GM19452 (cell line): ENCODE data around the gene NUP210L.
"Not testable (repeated sequence)": the region's sequence is repeated elsewhere in the genome, so short reads cannot be mapped to it uniquely, and the experiment has no call there.

ENCODE experiments used
- ATAC-seq: cut with Tn5 transposase; IDR thresholded peaks from one replicate; pipeline ENCODE4 v1.9.1; 2021; ENCODE audit not compliant: unreplicated experiment

NUP210L gene

DNA sequence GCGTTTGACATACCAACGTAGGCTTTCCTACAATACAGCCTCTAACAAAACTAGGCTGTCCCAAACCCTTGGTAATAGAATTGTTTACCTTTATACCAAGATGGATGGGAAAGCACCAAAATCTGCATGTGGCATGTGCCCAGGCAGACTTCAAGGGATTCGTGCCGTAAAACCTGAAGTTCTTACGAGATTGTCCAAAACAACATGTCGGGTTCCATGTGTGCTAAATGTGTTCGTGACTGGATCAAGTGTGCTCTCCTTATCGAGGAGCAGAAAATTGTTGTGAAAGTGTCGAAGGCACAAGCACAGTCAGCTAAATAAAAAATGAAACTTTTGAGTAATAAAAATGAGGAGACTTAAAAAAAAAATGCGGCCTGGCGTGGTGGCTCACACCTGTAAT lies 159.2 kb downstream of the NUP210L start:
- no peak for ATAC-seq

DNA sequence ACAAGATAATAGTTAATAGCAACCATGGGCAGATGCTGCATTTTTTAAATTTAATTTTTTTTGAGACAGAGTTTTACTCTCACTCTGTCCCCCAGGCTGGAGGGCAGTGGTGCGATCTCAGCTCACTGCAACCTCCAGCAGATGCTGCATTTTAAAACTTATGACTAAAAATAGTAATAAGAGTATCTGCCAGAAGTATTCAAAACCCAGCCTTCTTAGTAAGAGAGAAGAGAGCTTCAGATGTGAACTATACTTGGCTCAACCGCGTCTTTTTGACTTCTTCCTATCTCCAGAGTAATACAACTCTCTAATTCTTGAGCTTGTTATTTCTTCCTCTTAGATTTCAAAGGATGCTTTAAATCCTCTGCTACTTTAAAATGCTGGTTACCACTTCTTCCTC lies 159.7 kb downstream of the NUP210L start:
- no peak for ATAC-seq

DNA sequence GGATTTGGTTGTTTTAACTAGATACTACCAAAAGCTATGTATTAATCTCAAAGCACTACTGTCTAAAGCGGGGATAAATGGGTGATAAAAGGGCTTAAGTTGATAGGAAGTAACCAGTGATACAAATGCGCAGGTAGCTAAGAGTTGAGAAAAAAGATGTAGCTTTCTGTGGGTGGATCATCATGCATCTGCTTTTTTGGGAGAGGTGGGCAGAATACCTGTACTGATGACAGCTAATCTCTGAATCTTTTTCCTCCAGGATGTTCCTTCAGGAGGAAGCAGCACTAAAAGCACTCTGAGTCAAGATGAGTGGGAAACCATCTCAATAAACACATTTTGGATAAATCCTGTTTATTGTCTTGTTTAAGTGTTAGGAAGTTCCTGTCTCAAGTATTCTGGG lies 163.1 kb downstream of the NUP210L start:
- ATAC-seq, result no peak

DNA sequence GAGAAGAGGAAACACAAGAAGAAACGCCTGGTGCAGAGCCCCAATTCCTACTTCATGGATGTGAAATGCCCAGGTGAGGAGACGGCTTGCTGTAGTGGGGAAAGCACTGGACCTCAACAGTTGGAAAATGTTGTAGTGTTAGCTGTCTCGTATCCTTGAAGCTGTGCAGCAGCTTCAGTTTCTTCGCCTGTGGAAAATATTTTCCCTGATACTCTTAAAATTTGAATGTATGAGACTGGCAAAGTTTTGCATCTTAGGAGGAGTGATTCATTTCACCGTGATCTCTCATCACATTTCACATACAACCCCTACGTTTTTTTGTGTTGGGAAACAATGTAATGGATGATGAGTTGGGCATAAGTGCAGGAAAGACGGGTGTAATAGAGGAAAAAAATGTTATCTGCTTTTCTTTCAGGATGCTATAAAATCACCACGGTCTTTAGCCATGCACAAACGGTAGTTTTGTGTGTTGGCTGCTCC lies 163.7 kb downstream of the NUP210L start:
- ATAC-seq, result no peak

DNA sequence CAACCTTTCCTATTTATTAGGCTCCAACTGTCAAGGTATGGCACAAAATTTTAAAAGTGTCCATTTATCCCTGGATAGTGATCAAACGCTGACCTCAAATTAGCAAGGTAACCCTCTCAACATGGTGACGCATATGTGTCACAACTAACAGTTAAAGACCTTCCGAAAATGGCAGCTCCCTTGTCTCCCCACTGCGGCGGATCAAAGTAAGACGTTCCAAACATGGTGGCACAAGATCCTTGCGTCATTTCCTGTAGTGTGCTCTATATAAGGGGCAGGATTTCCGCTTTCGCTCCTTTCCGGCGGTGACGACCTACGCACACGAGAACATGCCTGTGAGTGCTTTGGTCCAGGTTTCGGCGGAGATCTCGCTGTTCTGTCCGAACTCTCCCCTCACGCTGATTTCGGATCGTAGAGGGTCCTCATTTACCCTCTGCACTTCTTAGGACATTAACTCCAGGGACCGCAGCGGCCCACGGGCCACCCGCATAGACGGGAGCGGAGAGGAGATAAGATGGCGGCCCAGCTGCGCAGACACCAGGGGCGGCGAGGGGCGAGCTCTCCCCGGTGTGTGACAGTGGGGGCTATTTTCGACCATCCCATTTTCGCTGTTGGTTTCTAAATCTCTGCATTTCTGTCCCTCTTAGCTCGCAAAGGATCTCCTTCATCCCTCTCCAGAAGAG lies 164.3 kb downstream of the NUP210L start, which contains the start of gene RPS27:
TSS of gene RPS27 (plus strand) at position 295 of the 683 bp plus-strand sequence. CDS start at position 330, 35 bp downstream.
- peak; percentile 60 for ATAC-seq

DNA sequence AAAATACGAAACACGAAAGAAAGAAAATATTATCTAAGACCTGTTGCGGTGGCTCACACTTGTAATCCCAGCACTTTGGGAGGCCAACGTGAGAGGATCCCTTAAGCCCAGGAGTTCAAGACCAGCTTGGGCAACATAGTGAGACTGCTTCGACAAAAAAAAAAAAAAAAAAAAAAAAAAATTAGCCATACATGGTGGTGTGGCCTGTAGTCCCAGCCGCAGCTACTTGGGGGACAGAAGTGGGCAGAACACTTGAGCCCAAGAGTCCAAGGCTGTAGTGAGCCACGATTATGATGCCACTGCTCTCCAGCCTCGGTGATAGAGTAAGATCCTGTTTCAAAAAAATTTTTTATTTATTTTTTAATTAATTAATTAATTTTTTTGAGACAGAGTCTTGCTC lies 167.3 kb downstream of the NUP210L start:
- no peak for ATAC-seq

DNA sequence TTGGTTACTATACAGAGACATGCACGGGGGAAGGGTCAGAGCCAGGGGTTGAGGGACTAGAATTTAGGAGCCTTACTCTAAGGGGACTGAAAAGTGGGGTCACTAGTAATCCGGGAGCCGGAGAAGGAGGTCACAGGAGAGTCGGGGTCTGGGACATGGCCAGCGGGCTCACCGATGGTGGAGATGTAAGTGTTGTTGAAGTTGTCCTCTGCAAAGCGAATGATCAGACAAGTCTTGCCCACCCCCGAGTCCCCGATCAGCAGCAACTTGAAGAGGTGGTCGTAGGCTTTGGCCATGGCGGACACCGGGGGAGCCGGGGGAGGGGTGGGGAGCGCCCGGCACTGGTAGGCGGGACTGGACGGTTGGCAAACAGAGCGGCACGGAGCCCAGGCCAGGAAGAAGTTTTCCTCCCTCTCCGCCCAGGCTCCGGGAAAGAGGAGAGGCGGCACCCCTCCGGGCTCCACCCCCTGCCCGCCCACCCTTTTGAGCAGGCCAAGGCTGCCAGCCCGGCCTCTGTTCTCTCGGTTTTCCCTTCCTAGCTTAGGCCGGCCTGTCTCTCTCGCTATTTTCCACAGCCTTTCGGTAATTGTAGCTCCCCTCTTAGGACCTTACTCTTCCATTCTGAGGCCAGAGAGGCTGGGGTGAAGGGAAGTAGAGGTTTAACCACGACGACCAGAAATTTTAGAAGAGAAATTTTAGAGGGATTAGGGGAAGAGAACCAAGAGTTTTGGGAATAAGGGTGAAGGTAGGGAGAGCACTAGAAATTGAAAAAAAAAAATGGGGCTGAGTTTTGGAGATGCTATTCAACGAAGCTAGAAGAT lies 168.7 kb downstream of the NUP210L start, which contains the start of gene RAB13:
TSS of gene RAB13 (minus strand) at position 399 of the 821 bp plus-strand sequence. CDS start at position 296, 103 bp downstream.
- no peak for ATAC-seq

DNA sequence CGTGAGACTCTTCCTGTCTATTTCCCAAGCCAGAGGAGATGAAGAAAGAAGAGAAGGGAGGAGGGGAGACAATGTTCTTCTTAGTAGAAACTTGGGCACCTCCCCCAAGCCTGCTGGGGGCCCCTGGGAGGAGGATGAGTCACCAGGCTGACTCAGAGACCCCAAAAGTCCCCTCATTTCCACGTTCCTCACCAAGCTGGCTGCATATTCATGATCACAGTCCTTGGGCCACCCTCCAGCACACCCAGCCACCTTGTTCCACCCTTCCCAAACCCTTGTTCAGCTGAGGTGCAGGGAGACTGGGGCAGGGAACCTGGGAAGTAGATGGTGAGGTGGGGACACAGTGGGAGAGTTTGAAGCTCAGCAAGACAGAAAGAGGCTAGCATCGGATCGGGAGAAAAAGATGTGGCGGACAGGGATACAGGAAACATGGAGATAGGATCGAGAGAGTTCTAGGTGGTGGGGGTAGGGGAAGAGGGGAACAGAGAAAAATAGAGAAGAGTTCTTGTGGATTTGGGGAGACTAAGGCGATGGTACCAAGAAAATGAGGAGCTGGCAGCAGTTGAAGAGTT lies 169.4 kb downstream of the NUP210L start:
- ATAC-seq, result no peak

DNA sequence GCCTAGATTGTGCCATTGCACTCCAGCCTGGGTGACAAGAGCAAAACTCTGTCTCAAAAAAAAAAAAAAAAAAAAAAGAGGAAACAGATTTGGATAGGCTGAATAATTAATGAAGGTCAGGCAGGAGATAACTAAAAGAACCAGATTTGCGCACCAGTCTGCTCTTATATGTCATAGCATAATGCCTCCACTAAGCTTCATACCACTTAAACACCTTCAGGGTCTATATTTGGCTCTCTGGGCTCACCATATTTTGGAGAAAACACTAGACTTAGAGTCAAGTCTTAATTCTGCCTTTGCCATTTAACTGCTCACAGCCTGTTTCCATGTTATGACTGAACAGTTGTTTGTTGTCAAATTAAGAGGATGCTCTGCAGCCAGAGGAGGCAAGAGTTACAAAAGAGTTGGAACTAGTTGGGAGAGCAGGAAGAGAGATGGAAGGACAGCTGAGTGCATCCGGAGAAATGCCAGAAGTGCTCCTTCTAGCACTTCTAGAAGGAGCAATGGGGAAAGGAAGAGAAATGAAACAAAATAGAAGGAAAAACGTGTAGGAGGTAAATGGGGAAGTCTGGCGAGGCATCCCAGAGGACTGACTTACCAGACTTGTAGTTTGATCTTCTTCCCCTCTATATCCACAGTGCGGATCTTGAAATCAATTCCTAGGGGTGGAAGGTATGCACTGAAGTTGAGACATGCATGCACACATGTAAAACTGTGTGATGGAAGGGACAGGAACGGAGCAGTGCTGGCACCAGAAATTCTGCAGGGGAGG lies 170.6 kb downstream of the NUP210L start:
- no peak for ATAC-seq

DNA sequence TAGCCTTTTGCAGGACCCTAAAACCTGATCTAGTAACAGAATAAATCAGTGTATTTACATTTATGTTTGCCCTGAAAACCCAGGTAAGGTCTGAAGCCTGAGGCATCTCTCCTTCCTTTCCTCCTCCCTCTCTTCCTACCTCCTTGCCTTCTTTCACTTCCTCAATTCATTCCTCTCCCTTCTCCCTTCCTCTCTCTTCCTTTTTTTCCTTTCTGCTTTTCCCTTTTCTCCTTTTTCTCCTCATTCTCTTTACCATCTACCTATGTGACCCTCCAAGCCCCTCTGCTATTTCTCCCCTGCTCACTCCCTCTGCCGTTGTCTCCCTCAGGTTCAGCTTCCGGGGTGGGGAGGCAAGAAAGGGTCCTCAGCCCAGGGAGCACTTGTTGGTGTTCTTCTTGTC lies 173.1 kb downstream of the NUP210L start:
- not testable (repeated sequence) for ATAC-seq

DNA sequence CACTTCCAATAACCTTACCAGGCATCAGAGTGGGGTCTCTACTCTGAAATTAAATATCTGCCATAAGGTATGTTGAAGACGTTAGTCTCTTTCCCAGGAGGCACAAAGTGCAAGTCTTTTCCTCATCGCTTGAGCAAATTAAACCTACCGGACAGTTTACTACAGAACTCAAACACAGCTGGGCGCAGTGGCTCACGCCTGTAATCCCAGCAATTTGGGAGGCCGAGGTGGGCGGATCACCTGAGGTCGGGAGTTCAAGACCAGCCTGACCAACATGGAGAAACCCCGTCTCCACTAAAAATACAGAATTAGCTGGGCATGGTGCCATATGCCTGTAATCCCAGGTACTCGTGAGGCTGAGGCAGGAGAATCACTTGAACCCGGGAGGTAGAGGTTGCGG lies 175.8 kb downstream of the NUP210L start:
- ATAC-seq, result not testable (repeated sequence)

DNA sequence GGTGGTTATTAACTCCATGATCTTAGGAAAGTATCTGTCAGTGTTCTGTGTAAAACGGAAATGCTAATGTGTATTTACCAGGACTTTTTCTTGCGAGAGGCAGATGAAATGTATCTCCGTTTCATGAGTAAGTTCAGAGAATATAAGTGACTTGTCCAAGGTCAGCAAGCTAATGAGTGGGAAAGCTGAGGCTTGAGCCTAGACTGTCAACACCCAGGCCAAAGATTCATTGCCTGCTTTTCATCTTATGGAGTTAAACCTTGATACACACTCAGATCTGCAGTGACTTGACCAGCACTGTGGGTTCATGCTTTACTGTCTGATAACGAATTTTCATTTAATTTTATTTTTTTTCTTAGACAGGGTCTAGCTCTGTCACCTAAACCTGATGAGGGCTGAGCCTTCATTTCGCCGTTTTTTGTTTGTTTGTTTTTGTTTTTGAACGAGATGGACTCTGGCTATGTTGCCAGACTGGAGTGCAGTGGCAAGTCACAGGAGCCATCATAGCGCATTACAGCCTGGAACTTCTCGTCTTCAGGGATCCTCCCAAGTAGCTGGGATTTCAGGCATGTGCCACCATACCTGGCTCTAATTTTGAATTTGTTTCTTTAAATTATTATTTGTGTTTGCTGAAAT lies 176.5 kb downstream of the NUP210L start:
- ATAC-seq, result no peak

DNA sequence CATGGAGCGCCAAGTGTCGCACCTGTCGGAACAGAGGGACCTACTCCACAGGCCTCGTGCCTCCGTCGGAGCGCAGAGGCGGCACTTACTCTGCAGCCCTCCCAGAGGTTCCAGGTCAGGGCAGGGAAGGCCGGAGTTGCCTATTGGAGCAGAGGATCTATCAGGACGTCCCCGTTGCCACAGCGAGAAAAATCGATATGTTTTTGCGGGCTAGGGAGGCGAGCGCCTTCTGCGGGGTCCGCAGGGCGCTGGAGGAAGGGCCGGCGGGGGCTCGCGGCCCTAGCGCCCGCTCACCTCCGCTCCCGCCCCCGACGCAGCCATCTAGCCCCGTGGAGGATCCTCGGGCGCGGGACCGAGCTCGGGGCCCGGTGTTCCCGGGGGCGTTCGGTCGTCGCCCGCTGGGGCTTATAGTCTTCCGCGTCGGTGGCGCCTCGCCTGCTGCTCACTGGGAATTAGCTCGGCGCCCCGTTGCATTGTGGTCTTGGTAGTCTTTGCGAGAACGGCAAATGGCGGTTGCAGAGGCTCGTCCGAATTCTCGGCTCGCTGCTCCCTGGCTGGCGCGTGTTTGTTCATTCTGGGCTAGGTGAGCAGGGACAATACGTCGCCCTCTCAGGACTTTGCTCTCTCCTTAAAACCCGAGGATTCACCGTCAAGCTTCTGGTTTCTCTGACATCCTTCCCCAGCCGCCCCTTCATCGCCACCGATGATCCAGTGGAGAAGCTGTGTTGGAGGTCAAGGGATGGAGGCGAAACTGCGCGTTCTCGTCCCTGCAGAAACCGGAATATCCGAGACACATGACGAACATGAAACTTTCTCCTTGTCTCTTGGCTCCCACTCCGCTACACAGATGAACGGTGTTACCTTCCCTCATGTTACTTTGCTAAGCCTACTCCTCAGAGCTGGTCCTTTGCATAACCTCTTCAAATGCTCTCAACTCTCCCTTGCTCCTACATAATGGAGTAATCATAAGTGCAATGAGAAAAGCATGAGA lies 177.3 kb downstream of the NUP210L start, which contains the start of gene JTB:
TSS of gene JTB (minus strand) at position 425 of the 991 bp plus-strand sequence. CDS start at position 3, 422 bp downstream.
- ATAC-seq, result peak; percentile 81

DNA sequence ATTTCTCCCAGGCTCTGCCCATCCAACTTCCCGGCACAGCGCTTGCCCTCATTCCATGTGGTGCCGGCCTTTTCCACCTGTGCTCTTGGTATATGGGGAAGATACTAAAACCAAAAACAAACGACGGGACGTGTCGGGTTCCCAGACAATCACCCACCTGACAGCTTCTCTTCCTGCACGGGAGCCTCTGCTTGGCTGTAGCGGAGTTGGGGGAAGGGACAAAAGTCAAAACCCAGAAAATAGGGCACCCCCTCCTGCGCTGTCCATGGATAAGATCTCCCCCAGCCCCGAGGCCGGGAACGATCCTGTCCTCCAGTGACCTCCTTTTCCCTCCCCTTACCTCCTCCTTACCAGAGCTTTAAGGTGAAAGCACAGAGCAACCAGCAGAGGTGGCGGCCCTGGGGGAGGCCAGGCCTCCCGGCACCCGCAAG lies 178.0 kb downstream of the NUP210L start:
- ATAC-seq, result no peak

DNA sequence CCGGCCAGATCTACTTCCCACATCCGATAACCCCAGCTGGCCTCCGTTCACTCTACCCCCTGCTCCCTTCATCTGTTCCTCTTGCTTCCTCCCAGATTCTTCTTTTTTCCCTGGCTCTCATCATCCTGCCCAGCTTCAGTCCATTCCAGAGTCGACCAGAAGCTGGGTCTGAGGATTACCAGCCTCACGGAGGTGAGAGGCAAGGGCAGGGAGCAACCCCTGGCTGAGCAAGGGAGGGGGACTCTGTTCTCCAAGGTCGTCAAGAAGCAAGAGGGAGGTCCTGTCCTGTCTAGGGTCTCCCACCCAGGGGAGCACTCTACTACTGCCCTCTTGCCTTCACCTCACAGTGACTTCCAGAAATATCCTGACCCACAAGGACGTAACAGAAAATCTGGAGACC lies 181.3 kb downstream of the NUP210L start:
- no peak for ATAC-seq

DNA sequence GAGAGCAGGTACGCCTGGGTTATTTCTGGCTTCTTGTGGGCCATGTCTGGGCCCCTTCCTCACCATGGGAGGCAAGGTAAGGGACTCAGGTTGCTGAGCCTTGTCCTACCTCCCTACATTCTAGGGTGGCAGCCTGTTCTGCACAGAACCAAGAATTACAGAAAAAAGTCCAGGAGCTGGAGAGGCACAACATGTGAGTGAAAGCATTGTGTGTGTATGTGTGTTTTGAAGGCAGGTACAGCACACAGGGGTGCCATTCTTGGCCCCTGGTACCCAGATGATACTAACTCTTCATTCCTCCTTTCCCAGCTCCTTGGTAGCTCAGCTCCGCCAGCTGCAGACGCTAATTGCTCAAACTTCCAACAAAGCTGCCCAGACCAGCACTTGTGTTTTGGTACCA lies 181.8 kb downstream of the NUP210L start:
- no peak for ATAC-seq

DNA sequence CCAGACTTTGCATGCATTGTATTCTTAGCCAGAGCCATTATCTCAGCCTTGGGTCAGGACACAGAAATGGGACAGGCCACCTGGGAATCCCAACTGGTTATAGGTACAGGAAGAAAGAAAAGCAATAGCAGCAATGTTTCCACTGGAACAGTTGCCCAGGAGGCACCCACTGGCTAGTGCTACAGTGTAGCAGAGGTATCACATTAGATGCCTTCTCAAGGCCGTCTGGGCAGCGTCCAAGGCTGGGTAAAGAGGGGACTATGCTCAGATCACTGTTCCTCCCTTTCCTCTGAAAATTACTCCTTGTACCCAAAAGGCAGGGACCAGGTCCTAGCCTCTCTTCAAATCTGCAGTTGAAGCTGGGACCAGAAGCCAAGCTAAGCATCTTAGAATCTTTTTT lies 184.5 kb downstream of the NUP210L start:
- ATAC-seq, result no peak

DNA sequence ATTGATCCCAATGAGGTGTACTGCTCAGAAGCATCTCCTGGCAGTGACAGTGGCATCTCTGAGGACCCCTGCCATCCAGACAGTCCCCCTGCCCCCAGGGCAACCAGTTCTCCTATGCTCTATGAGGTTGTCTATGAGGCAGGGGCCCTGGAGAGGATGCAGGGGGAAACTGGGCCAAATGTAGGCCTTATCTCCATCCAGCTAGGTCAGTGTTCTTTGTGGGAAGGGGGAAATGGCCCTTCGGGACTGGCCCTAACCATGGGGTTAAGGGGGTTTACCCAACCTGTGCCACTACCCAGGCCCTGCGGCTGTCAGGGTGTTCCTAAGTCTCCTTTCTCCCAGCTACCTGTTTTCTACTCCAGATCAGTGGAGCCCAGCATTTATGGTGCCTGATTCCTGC lies 185.9 kb downstream of the NUP210L start:
- ATAC-seq, result no peak

DNA sequence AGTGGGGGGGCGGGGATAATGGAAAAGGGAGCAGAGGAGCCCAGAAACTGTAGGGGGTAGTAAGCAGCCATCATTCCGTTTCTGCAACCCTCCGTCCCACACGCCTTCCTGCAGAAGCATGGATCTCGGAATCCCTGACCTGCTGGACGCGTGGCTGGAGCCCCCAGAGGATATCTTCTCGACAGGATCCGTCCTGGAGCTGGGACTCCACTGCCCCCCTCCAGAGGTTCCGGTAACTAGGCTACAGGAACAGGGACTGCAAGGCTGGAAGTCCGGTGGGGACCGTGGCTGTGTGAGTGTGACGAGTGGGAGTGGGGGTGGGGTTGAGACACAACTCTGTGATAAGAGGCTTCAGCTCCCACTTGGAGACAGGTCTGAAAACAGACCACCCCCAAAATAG lies 186.5 kb downstream of the NUP210L start:
- no peak for ATAC-seq
